Endothelial cell of umbilical vein (primary cell): Measurements from ENCODE around the gene USP47. TPM values are rescaled to one million over a fixed set of nuclear protein-coding genes. Genes with fewer than 3 reads are reported as not detected.

ENCODE experiments used
- BruUV-seq: library from RNA; stranded (reverse); fragments of 400-500 nt; replicated peaks from 2 replicates; lab custom pipeline; 2021; lab: Mats Ljungman, UMichigan
- CTCF ChIA-PET: fragments of 300-600, 350-600 bp; sonication (Branson Sonifier 250); formaldehyde crosslinking; loops from one replicate; lab custom pipeline; 2021; ENCODE audit warnings: antibody characterized with exemption, inconsistent platforms; lab: Charles Lee
- POLR2A ChIA-PET: fragments of 300-600, 350-600 bp; sonication (Branson Sonifier 250); formaldehyde crosslinking; loops from one replicate; lab custom pipeline; 2021; ENCODE audit warnings: antibody characterized with exemption, inconsistent platforms; lab: Charles Lee
- DNase-seq: peaks from one replicate; pipeline ENCODE4 v3.0.0-alpha.2; 2011; ENCODE audit warnings: low read depth, low spot score
- FAIRE-seq: peaks from 2 replicates; lab custom pipeline; 2011; peaks lifted over from hg19 to GRCh38; lab: Jason Lieb, UNC
- H2AFZ ChIP-seq: 2 replicates; pipeline ENCODE4 v1.6.0; 2012; ENCODE audit warnings: low read depth, low read length, control low read depth, inconsistent platforms
- H3K27ac ChIP-seq: 2 replicates; pipeline ENCODE4 v1.5.1; 2011; ENCODE audit warnings: low read depth, mild to moderate bottlenecking, control low read depth, low read length, moderate library complexity; ENCODE audit not compliant: insufficient read depth
- H3K27me3 ChIP-seq, 2 experiments: 2 replicates each; pipeline versions ENCODE4 v1.6.0 to v1.6.1; 2011; ENCODE audit warnings: low read length in 2 of 2, mixed read lengths in 1 of 2; ENCODE audit not compliant: control insufficient read depth in 2 of 2, insufficient read depth in 2 of 2
- H3K36me3 ChIP-seq, 2 experiments: 2 replicates in 1 of 2; 3 replicates in 1 of 2; pipeline ENCODE4 v1.5.1; 2011; ENCODE audit warnings: low read length in 2 of 2, mild to moderate bottlenecking in 1 of 2, moderate library complexity in 1 of 2; ENCODE audit not compliant: control insufficient read depth in 2 of 2, insufficient read depth in 2 of 2; ENCODE audit errors: extremely low read depth in 1 of 2
- H3K4me1 ChIP-seq: 3 replicates; pipeline ENCODE4 v1.5.1; 2011; ENCODE audit warnings: mild to moderate bottlenecking, low read length; ENCODE audit not compliant: control insufficient read depth, insufficient read depth; ENCODE audit errors: extremely low read depth
- H3K4me2 ChIP-seq: 2 replicates; pipeline ENCODE4 v1.6.1; 2011; ENCODE audit warnings: low read length, control low read depth, mixed read lengths; ENCODE audit not compliant: insufficient read depth
- H3K4me3 ChIP-seq, 3 experiments: fragments of 200-600 bp in 1 of 3; sonication (generic), shearing (Covaris generic) in 1 of 3; replicated peaks in 1 of 3; 2 replicates each; pipeline ENCODE4 v1.5.1; 2011 to 2016; ENCODE audit warnings: control low read depth in 3 of 3, low read length in 3 of 3, mild to moderate bottlenecking in 2 of 3, inconsistent platforms in 1 of 3, low read depth in 1 of 3, moderate library complexity in 1 of 3; ENCODE audit not compliant: insufficient read depth in 1 of 3
- H3K79me2 ChIP-seq: 2 replicates; pipeline ENCODE4 v1.6.0; 2012; ENCODE audit warnings: low read length, inconsistent platforms; ENCODE audit not compliant: control insufficient read depth, insufficient read depth
- H3K9ac ChIP-seq: replicated peaks from 2 replicates; pipeline ENCODE3; 2011; ENCODE audit warnings: low read length, control low read depth; ENCODE audit not compliant: insufficient read depth; ENCODE audit errors: extremely low read depth
- H3K9me1 ChIP-seq: replicated peaks from 3 replicates; pipeline ENCODE4 v1.6.0; 2011; ENCODE audit warnings: mild to moderate bottlenecking, low read length; ENCODE audit not compliant: control insufficient read depth, insufficient read depth; ENCODE audit errors: extremely low read depth
- H3K9me3 ChIP-seq: replicated peaks from 2 replicates; pipeline ENCODE4 v1.5.1; 2012; ENCODE audit warnings: low read length, inconsistent platforms; ENCODE audit not compliant: control insufficient read depth, insufficient read depth
- H4K20me1 ChIP-seq: replicated peaks from 2 replicates; pipeline ENCODE3; 2011; ENCODE audit warnings: mild to moderate bottlenecking, low read length; ENCODE audit not compliant: control insufficient read depth, insufficient read depth; ENCODE audit errors: extremely low read depth
- CTCF ChIP-seq, 2 donors: IDR thresholded peaks; 1 replicate in 1 of 2; 2 replicates in 1 of 2; pipeline ENCODE4 v1.5.1; 2011; ENCODE audit warnings: low read length in 2 of 2, mild to moderate bottlenecking in 2 of 2, moderate library complexity in 2 of 2, control low read depth in 1 of 2, inconsistent platforms in 1 of 2, low read depth in 1 of 2; ENCODE audit not compliant: insufficient read depth in 1 of 2; ENCODE audit errors: extremely low read depth in 1 of 2
- EZH2 ChIP-seq: IDR thresholded peaks from 2 replicates; pipeline ENCODE4 v1.6.1; 2012; ENCODE audit warnings: borderline replicate concordance, low read depth, mild to moderate bottlenecking, moderate library complexity, low read length, inconsistent platforms; ENCODE audit not compliant: severe bottlenecking
- FOS ChIP-seq: IDR thresholded peaks from 2 replicates; pipeline ENCODE4 v1.6.1; 2011; ENCODE audit warnings: mild to moderate bottlenecking, low read length, moderate library complexity, borderline replicate concordance; ENCODE audit not compliant: insufficient read depth
- GATA2 ChIP-seq: IDR thresholded peaks from 2 replicates; pipeline ENCODE4 v1.7.0; 2011; ENCODE audit warnings: low read depth, mild to moderate bottlenecking, moderate library complexity, mixed read lengths, low read length; ENCODE audit not compliant: insufficient read length, insufficient read depth
- JUN ChIP-seq: IDR thresholded peaks from 2 replicates; pipeline ENCODE4 v1.6.1; 2011; ENCODE audit warnings: borderline replicate concordance, low read depth; ENCODE audit not compliant: insufficient read length, insufficient read depth
- MAX ChIP-seq: IDR thresholded peaks from 2 replicates; pipeline ENCODE4 v1.6.1; 2011; ENCODE audit not compliant: insufficient read depth, insufficient read length
- MYC ChIP-seq: IDR thresholded peaks from one replicate; pipeline ENCODE4 v1.6.1; 2011; ENCODE audit warnings: mild to moderate bottlenecking, low read depth, low read length
- POLR2A ChIP-seq: IDR thresholded peaks from 2 replicates; pipeline ENCODE4 v1.6.1; 2012; ENCODE audit warnings: low read depth, mild to moderate bottlenecking, control low read depth, low read length
- POLR2AphosphoS5 ChIP-seq: IDR thresholded peaks from 2 replicates; pipeline ENCODE4 v1.6.1; 2012; ENCODE audit warnings: low read depth, mild to moderate bottlenecking, control low read depth, low read length, moderate library complexity; ENCODE audit not compliant: insufficient read depth
- dilution Hi-C: fragments of 300-500 bp; cut with MboI; formaldehyde crosslinking; loops from one replicate; pipeline ENCODE4 v1.15.0; 2019; ENCODE audit warnings: low sequenced_read_pairs; ENCODE audit not compliant: extremely low pct_ligation_motif_present
- intact Hi-C: fragments of 100-400 bp; cut with micrococcal nuclease; formaldehyde crosslinking; loops from one replicate; pipeline ENCODE4 v1.10.0; 2022
- polyA plus RNA-seq, 4 experiments: library from polyadenylated mRNA; depleted of rRNA in 3 of 4; stranded (reverse) in 3 of 4; unstranded in 1 of 4; fragments of >200 nt; gene quantifications; 2 replicates each; pipeline versions ENCODE4 v1.2.1 to v1.2.3, GENCODE V29; 2011 to 2012; ENCODE audit warnings: missing spikeins in 1 of 4
- total RNA-seq: library from RNA; stranded (reverse); gene quantifications from 2 replicates; pipeline ENCODE4 v1.2.3, GENCODE V29; 2021

The USP47 gene
- total and polyA plus RNA-seq, 2 donors (not counting 3 experiments of a cell fraction or from before 2014, with no cell fraction given) = 7.8 to 38.0 TPM

GRCh38 chr11:11810764-11811726 lies 30.7 kb upstream of the USP47 start:
- POLR2A ChIA-PET = no interaction called here
- no TSS peak for BruUV-seq
- no peak for FAIRE-seq

More at GRCh38 chr11:11810764-11811726, 30.7 kb upstream of the USP47 start:
- peaks cover 3% of the 10 kb centered on the region in 2 experiments for H3K27me3 ChIP-seq
- dilution Hi-C loops = no loop called here
- no peak overlapping the region for H3K9ac ChIP-seq
- H3K27ac ChIP-seq = no peak overlapping the region
- H3K4me2 ChIP-seq = no peak overlapping the region
- H3K9me1 ChIP-seq = no peaks in the 10 kb centered on the region
- H2AFZ ChIP-seq = no peak overlapping the region
- no peaks in the 10 kb centered on the region for H3K9me3 ChIP-seq
- no peak for DNase-seq
- no peak overlapping the region for H3K4me3 ChIP-seq
- no peak for TF ChIP-seq GATA2
- TF ChIP-seq EZH2 = no peak
- no peak for TF ChIP-seq POLR2AphosphoS5
- TF ChIP-seq FOS = no peak
- no peak for TF ChIP-seq MYC
- no peak for TF ChIP-seq CTCF (IDR thresholded peaks at IDR 0.05; ENCODE audit: extremely low read depth in 1 of 2, insufficient read depth in 1 of 2, low read depth in 1 of 2, low read length in 2 of 2)
- TF ChIP-seq MAX = no peak
- no peak for TF ChIP-seq JUN
- no peak for TF ChIP-seq POLR2A
- H3K79me2 ChIP-seq = no peaks in the 10 kb centered on the region
- CTCF ChIA-PET = interaction anchor here (0.7 to 1.3 kb wide), 3 partner anchors 9 to 12 kb away, joined by 3 to 5 read pairs (median 3); no protein-coding TSS in a partner anchor
- no peaks in the 10 kb centered on the region for H3K36me3 ChIP-seq
- H4K20me1 ChIP-seq = no peaks in the 10 kb centered on the region
- intact Hi-C loops = no loop called here
- no peaks in the 10 kb centered on the region for H3K4me1 ChIP-seq
